Epithelial cell of proximal tubule (primary cell): ENCODE measurements around the gene AGBL4. TPM values are rescaled to one million over a fixed set of nuclear protein-coding genes. Genes with fewer than 3 reads are reported as not detected.
"Not testable (repeated sequence)": the region's sequence is repeated elsewhere in the genome, so short reads cannot be mapped to it uniquely, and the experiment has no call there.

Experiments
- DNase-seq: peaks from one replicate; pipeline ENCODE4 v3.0.0-alpha.2; 2011; ENCODE audit warnings: low read depth
- H3K4me3 ChIP-seq: 2 replicates; pipeline ENCODE4 v1.5.1; 2011; ENCODE audit warnings: low read depth, mild to moderate bottlenecking, low read length
- total RNA-seq: library from RNA; depleted of rRNA; stranded (reverse); fragments of >200 nt; gene quantifications from 2 replicates; pipeline ENCODE4 v1.2.3, GENCODE V29; 2015
- TF ChIP-seq, protein P1 (sequence below): conservative IDR thresholded peaks from 2 replicates; pipeline ENCODE4 v1.5.1; 2012; ENCODE audit warnings: low read depth, mild to moderate bottlenecking, low read length

AGBL4 gene
- total RNA-seq, 1 donor from 2014 or later: not detected

DNA sequence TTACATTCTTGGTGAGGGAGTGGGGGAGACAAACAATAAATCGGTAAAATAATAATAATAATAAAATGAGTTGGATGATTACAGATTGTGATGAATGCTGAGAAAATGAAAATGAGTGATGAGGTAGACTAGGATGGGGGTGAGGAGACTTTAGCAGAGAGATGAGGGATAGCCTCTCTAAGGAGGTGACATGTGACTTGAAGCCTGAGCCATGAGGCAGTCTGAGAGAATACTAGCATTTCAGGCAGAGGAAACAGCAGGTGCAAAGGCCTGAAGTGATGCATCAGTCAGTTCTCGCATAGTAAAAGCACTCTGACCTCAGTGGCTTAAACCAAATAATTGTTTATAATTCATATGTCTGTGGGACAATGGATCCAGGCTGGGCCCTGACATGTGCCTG is 181.2 kb downstream of the AGBL4 start:
- no peak for DNase-seq
- no peak overlapping the region for H3K4me3 ChIP-seq
- TF ChIP-seq, protein P1, sequence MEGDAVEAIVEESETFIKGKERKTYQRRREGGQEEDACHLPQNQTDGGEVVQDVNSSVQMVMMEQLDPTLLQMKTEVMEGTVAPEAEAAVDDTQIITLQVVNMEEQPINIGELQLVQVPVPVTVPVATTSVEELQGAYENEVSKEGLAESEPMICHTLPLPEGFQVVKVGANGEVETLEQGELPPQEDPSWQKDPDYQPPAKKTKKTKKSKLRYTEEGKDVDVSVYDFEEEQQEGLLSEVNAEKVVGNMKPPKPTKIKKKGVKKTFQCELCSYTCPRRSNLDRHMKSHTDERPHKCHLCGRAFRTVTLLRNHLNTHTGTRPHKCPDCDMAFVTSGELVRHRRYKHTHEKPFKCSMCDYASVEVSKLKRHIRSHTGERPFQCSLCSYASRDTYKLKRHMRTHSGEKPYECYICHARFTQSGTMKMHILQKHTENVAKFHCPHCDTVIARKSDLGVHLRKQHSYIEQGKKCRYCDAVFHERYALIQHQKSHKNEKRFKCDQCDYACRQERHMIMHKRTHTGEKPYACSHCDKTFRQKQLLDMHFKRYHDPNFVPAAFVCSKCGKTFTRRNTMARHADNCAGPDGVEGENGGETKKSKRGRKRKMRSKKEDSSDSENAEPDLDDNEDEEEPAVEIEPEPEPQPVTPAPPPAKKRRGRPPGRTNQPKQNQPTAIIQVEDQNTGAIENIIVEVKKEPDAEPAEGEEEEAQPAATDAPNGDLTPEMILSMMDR: no peak

DNA sequence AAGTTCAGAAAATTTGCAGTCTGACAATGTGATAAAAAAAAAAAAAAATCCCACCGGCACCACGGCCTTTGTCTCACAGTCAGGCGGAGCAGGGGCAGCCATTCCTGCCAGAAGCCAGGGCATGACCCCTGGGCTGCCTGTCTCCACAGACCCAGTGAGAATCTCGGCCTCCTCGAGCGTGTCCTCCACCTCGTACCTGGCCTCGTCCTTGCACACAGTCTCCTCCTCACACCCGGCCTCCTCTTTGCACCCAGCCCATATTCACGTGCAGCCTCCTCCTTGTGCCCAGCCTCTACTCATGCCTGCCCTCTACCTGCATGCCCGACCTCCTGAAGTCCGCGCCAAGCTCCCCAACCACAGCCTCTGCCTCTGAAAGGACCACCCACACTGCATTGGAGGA is 182.0 kb downstream of the AGBL4 start:
- H3K4me3 ChIP-seq: no peak overlapping the region
- DNase-seq: no peak
- TF ChIP-seq, protein P1: no peak

DNA sequence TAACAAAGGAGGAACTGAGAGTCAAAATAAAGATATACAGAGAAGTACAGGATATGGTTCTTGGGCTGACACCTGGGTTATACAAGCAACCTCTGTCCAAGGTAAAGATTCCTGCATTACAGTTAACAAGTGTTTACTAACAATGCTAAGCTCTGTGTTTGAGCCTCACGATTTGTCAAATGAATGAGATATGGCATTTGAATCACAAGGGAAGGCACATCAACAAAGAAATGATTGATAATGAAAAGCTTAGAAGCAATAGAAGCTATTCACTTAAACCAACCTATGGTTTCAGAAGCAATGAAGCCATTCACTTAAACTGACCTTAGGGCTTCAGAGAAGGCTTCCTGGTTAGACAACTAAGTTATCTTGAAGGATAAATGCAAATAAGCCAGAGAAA is 199.5 kb downstream of the AGBL4 start:
- TF ChIP-seq, protein P1: no peak
- no peak overlapping the region for H3K4me3 ChIP-seq
- no peak for DNase-seq

DNA sequence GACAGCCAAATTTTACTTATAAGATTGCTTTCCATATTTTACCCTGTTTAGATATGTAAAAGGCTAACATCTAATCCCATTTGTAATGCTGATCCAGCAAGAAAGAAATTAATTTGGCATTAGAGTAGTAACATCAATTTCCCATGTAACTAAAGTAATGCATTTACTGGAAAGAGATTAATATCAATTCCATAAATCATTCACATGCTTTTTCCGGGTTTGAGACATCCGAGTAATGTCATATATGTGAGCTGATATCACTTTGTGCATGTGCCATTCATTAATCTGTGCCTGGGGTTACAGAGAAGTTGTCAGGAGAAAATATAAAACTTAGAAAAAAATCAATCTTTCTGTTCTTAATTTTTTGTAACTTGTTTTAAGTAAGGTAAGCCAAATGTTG is 206.1 kb downstream of the AGBL4 start:
- TF ChIP-seq, protein P1: no peak
- DNase-seq: no peak
- no peak overlapping the region for H3K4me3 ChIP-seq

DNA sequence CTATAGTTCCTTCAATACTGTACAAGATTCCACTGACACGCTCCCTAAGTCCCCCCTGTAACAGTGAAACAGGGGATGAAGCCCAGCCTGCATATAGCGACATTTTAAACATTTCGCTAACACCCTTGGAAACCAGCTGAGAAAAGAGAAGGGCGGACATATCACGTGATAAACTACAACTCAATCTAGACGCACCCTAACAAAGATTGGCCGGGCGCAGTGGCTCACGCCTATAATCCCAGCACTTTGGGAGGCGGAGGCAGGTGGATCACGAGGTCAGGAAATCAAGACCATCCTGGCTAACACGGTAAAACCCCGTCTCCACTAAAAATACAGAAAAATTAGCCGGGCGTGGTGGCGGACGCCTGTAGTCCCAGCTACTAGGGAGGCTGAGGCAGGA is 236.7 kb downstream of the AGBL4 start:
- not testable (repeated sequence) for H3K4me3 ChIP-seq, DNase-seq

DNA sequence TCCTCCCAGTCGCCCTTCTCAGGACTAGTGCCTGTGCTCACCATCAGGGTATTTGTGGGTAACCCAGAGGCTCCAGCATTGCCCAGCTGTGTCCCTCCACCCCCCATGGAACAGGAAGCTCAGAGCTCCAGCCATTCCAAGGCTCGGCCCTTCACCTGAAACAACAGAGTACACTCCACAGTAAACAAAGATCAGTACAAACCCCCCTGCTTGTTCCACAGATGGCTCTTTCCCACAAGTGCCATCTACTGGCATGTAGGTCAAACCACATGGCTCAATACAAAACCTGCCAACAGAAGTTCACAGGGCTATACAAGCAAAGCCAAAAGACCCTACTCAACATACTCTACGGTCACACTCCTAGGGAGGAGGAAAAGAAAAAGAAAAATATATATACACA is 258.7 kb downstream of the AGBL4 start:
- DNase-seq: no peak
- TF ChIP-seq, protein P1: peak; percentile 54
- no peak overlapping the region for H3K4me3 ChIP-seq

DNA sequence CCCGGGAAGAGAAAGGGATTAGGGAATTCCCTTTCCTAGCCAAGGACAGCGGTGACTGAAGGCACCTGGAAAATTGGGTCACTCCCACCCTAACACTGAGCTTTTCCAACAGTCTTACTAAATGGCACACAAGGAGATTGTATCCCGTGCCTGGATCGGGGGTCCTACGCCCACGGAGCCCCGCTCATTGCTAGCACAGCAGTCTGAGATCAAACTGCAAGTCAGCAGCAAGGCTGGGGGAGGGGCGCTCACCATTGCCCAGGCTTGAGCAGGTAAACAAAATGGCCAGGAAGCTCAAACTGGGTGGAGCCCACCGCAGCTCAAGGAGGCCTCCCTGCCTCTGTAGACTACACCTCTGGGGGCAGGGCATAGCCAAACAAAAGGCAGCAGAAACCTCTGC is 285.6 kb downstream of the AGBL4 start:
- not testable (repeated sequence) for DNase-seq

DNA sequence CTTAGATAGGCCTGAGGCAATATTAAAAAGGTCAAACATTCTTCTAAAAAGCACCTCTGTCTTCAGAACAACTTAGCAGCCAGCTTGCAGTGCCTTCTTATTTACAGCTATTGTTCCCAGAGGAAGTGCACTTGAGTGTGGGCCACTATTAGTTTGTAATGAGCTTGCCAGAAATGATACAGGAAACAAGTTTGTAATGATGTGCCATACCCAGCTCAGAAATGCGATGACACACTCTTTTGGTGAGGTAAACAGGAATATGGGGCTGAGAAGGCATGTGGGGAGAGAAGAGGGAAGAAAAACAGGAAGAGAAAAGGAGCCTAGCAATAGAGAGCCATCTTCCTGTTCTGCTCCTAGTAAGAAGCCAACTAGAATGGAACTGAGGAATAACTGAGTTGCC is 295.4 kb downstream of the AGBL4 start:
- H3K4me3 ChIP-seq: no peak overlapping the region
- TF ChIP-seq, protein P1: no peak
- DNase-seq: peak; percentile 31

More for the DNA sequence above, 285.6 kb downstream of the AGBL4 start:
- H3K4me3 ChIP-seq: not testable (repeated sequence)
